ENCODE results near the gene MIX23. TPM values are rescaled to one million over a fixed set of nuclear protein-coding genes. Genes with fewer than 3 reads are reported as not detected.
"Not testable (repeated sequence)": the region's sequence is repeated elsewhere in the genome, so short reads cannot be mapped to it uniquely, and the experiment has no call there.

MIX23 gene
- total RNA-seq, 1 experiment from 2014 or later, result 80.6 TPM

DNA sequence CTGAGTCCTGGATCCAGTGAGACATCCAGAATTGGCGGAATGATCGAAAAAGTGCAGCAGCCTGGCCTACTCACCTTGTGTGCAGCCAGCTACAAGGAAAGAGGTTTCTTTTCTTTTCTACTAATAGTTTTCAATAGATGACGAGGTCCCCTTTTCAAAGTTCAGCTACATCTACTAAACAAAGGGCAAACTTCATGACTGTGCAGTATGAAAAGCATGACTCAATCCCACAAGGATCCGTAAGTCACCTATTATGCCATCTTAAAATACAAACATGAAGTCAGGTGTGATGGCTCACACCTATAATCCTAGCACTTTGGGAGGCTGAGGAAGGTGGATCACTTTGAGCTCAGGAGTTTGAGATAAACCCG, 16.7 kb downstream of the MIX23 start:
- H3K4me1 ChIP-seq (ENCODE audit: insufficient read depth, low read length), result no peaks in the 10 kb centered on the region
- no peak overlapping the region for H3K27ac Mint-ChIP-seq
- no peaks in the 10 kb centered on the region for H3K9me3 ChIP-seq (ENCODE audit: control insufficient read depth, low read depth, low read length)
- no peaks in the 10 kb centered on the region for H3K79me1 ChIP-seq (ENCODE audit: insufficient read depth, low read depth, low read length, poor library complexity, severe bottlenecking)
- H3K23me2 ChIP-seq (ENCODE audit: insufficient read length, low read depth, low read length, poor library complexity, severe bottlenecking), result no peaks in the 10 kb centered on the region
- no peak overlapping the region for H2AFZ ChIP-seq (ENCODE audit: low read length)
- no peaks in the 10 kb centered on the region for H4K20me1 ChIP-seq (ENCODE audit: control insufficient read depth, insufficient read depth, insufficient read length)
- no peaks in the 10 kb centered on the region for H3K9me3 Mint-ChIP-seq
- TF ChIP-seq, protein P1, sequence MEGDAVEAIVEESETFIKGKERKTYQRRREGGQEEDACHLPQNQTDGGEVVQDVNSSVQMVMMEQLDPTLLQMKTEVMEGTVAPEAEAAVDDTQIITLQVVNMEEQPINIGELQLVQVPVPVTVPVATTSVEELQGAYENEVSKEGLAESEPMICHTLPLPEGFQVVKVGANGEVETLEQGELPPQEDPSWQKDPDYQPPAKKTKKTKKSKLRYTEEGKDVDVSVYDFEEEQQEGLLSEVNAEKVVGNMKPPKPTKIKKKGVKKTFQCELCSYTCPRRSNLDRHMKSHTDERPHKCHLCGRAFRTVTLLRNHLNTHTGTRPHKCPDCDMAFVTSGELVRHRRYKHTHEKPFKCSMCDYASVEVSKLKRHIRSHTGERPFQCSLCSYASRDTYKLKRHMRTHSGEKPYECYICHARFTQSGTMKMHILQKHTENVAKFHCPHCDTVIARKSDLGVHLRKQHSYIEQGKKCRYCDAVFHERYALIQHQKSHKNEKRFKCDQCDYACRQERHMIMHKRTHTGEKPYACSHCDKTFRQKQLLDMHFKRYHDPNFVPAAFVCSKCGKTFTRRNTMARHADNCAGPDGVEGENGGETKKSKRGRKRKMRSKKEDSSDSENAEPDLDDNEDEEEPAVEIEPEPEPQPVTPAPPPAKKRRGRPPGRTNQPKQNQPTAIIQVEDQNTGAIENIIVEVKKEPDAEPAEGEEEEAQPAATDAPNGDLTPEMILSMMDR (conservative IDR thresholded peaks at IDR 0.05), result no peak
- H3K79me2 ChIP-seq (ENCODE audit: insufficient read depth, low read length), result no peaks in the 10 kb centered on the region
- no peak overlapping the region for H3K18ac ChIP-seq (ENCODE audit: insufficient read length, low read depth, low read length)
- H3K9ac ChIP-seq (ENCODE audit: extremely low read depth, insufficient read length, low read length), result no peak overlapping the region
- H2BK15ac ChIP-seq (ENCODE audit: low read depth, low read length), result no peak overlapping the region
- no peak overlapping the region for H3K4me2 ChIP-seq (ENCODE audit: insufficient read depth, insufficient read length, low read length)
- no CpG with 5 or more reads among the region's 5 CpGs for WGBS (ENCODE audit: extremely low coverage, insufficient read length, low lambda C conversion rate)
- H2BK120ac ChIP-seq (ENCODE audit: low read depth, low read length, poor library complexity, severe bottlenecking), result no peak overlapping the region
- no peak overlapping the region for H3T11ph ChIP-seq (ENCODE audit: low read length)
- no peak overlapping the region for H4K91ac ChIP-seq (ENCODE audit: insufficient read length, low read depth, low read length)
- H3K4me3 Mint-ChIP-seq, result no peak overlapping the region
- no peak overlapping the region for H3K56ac ChIP-seq (ENCODE audit: insufficient read length, low read depth, low read length)
- no peaks in the 10 kb centered on the region for H3K27me3 Mint-ChIP-seq (ENCODE audit: low read depth)
- H3K23ac ChIP-seq (ENCODE audit: insufficient read length, low read depth, low read length), result no peak overlapping the region
- no peaks in the 10 kb centered on the region for H3K27me3 ChIP-seq (ENCODE audit: insufficient read depth, low read length)
- H2AK5ac ChIP-seq (ENCODE audit: insufficient read length, low read length), result no peak overlapping the region
- H3K14ac ChIP-seq (ENCODE audit: insufficient read depth, low read length), result no peak overlapping the region
- no peak for DNase-seq
- H4K5ac ChIP-seq (ENCODE audit: insufficient read length, low read depth, low read length), result no peak overlapping the region
- no peak overlapping the region for H3K27ac ChIP-seq (ENCODE audit: insufficient read length, low read depth, low read length)
- H2BK20ac ChIP-seq (ENCODE audit: low read depth, low read length, poor library complexity, severe bottlenecking), result no peak overlapping the region
- no peak overlapping the region for H4K8ac ChIP-seq (replicated peaks; ENCODE audit: insufficient read length, low read depth, low read length)
- H2BK12ac ChIP-seq (ENCODE audit: insufficient read length, low read depth, low read length), result no peak overlapping the region
- H3K36me3 Mint-ChIP-seq (ENCODE audit: insufficient read depth in 1 of 3, low read depth in 3 of 3), result peaks cover 12 to 63% (median 38%) of the 10 kb centered on the region in 3 experiments; a peak in 6 of 7 replicates
- peaks cover 0 to 2% of the 10 kb centered on the region in 2 experiments; a peak in 1 of 4 replicates for H3K4me1 Mint-ChIP-seq
- no peak overlapping the region for H3K4ac ChIP-seq (ENCODE audit: low read depth, low read length)
- no peak overlapping the region for H2BK5ac ChIP-seq (ENCODE audit: insufficient read length, low read length)

- not testable (repeated sequence) for H3K4ac ChIP-seq (ENCODE audit: low read depth, low read length); H3K27ac ChIP-seq (ENCODE audit: insufficient read length, low read depth, low read length); H3K9me3 Mint-ChIP-seq; H3K14ac ChIP-seq (ENCODE audit: insufficient read depth, low read length); H3K18ac ChIP-seq (ENCODE audit: insufficient read length, low read depth, low read length); H3K79me1 ChIP-seq (ENCODE audit: insufficient read depth, low read depth, low read length, poor library complexity, severe bottlenecking); DNase-seq; H2BK20ac ChIP-seq (ENCODE audit: low read depth, low read length, poor library complexity, severe bottlenecking); H3K27me3 ChIP-seq (ENCODE audit: insufficient read depth, low read length); H2BK15ac ChIP-seq (ENCODE audit: low read depth, low read length); H2BK12ac ChIP-seq (ENCODE audit: insufficient read length, low read depth, low read length); H3T11ph ChIP-seq (ENCODE audit: low read length); H4K5ac ChIP-seq (ENCODE audit: insufficient read length, low read depth, low read length); H3K23me2 ChIP-seq (ENCODE audit: insufficient read length, low read depth, low read length, poor library complexity, severe bottlenecking); H3K56ac ChIP-seq (ENCODE audit: insufficient read length, low read depth, low read length); H2BK120ac ChIP-seq (ENCODE audit: low read depth, low read length, poor library complexity, severe bottlenecking); H3K79me2 ChIP-seq (ENCODE audit: insufficient read depth, low read length); H3K4me2 ChIP-seq (ENCODE audit: insufficient read depth, insufficient read length, low read length); H3K9ac ChIP-seq (ENCODE audit: extremely low read depth, insufficient read length, low read length); H3K4me3 Mint-ChIP-seq; H3K9me3 ChIP-seq (ENCODE audit: control insufficient read depth, low read depth, low read length); H4K20me1 ChIP-seq (ENCODE audit: control insufficient read depth, insufficient read depth, insufficient read length); H3K27me3 Mint-ChIP-seq (ENCODE audit: low read depth); H3K4me1 ChIP-seq (ENCODE audit: insufficient read depth, low read length); H3K4me1 Mint-ChIP-seq; H4K8ac ChIP-seq (replicated peaks; ENCODE audit: insufficient read length, low read depth, low read length); H3K23ac ChIP-seq (ENCODE audit: insufficient read length, low read depth, low read length); H3K27ac Mint-ChIP-seq; H2AFZ ChIP-seq (ENCODE audit: low read length); H2AK5ac ChIP-seq (ENCODE audit: insufficient read length, low read length); H2BK5ac ChIP-seq (ENCODE audit: insufficient read length, low read length); H4K91ac ChIP-seq (ENCODE audit: insufficient read length, low read depth, low read length)
- H3K36me3 Mint-ChIP-seq (ENCODE audit: insufficient read depth in 1 of 3, low read depth in 3 of 3), result peaks cover 12 to 66% (median 38%) of the 10 kb centered on the region in 3 experiments; a peak in 6 of 7 replicates
- WGBS (ENCODE audit: extremely low coverage, insufficient read length, low lambda C conversion rate), result no CpG with 5 or more reads among the region's 10 CpGs
Observed at GRCh38 chr3:122365582-122366378, 17.3 kb downstream of the MIX23 start.
